ENCODE results near the gene GOLGA7B.

GOLGA7B gene

GRCh38 chr10:97903128-97904017, 53.7 kb downstream of the GOLGA7B start:
- TF ChIP-seq CTCF (IDR thresholded peaks at IDR 0.05; ENCODE audit: borderline replicate concordance, control extremely low read depth, extremely low read depth, insufficient read depth, missing control alignments): no peak
- no peak for DNase-seq (ENCODE audit: low spot score)
- in situ Hi-C loops (cut with MboI; ENCODE audit: low sequenced_read_pairs, unreplicated experiment): no loop called here

GRCh38 chr10:97904018-97904381, 54.4 kb downstream of the GOLGA7B start:
- no peak for TF ChIP-seq CTCF (IDR thresholded peaks at IDR 0.05; ENCODE audit: borderline replicate concordance, control extremely low read depth, extremely low read depth, insufficient read depth, missing control alignments)
- DNase-seq (ENCODE audit: low spot score): no peak
- in situ Hi-C loops (cut with MboI; ENCODE audit: low sequenced_read_pairs, unreplicated experiment): no loop called here

GRCh38 chr10:97904576-97904975, 54.9 kb downstream of the GOLGA7B start:
- TF ChIP-seq CTCF (IDR thresholded peaks at IDR 0.05; ENCODE audit: borderline replicate concordance, control extremely low read depth, extremely low read depth, insufficient read depth, missing control alignments): no peak
- no peak for DNase-seq (ENCODE audit: low spot score)
- in situ Hi-C loops (cut with MboI; ENCODE audit: low sequenced_read_pairs, unreplicated experiment): no loop called here

GRCh38 chr10:97905276-97905675, 55.6 kb downstream of the GOLGA7B start:
- TF ChIP-seq CTCF (IDR thresholded peaks at IDR 0.05; ENCODE audit: borderline replicate concordance, control extremely low read depth, extremely low read depth, insufficient read depth, missing control alignments): no peak
- no peak for DNase-seq (ENCODE audit: low spot score)
- in situ Hi-C loops (cut with MboI; ENCODE audit: low sequenced_read_pairs, unreplicated experiment): no loop called here

GRCh38 chr10:97907211-97907610, 57.6 kb downstream of the GOLGA7B start:
- in situ Hi-C loops (cut with MboI; ENCODE audit: low sequenced_read_pairs, unreplicated experiment): no loop called here
- TF ChIP-seq CTCF (IDR thresholded peaks at IDR 0.05; ENCODE audit: borderline replicate concordance, control extremely low read depth, extremely low read depth, insufficient read depth, missing control alignments): no peak
- no peak for DNase-seq (ENCODE audit: low spot score)

GRCh38 chr10:97907830-97908229, 58.2 kb downstream of the GOLGA7B start:
- in situ Hi-C loops (cut with MboI; ENCODE audit: low sequenced_read_pairs, unreplicated experiment): no loop called here
- no peak for DNase-seq (ENCODE audit: low spot score)
- TF ChIP-seq CTCF (IDR thresholded peaks at IDR 0.05; ENCODE audit: borderline replicate concordance, control extremely low read depth, extremely low read depth, insufficient read depth, missing control alignments): no peak

All from GM13976 (cell line).